HT1080 (cell line): ENCODE data around the gene SEC14L6. TPM values are rescaled to one million over a fixed set of nuclear protein-coding genes. Genes with fewer than 3 reads are reported as not detected.
A peak's percentile ranks its signal among the peaks of the same experiment; 100 is the strongest.

Experiments used
- DNase-seq: peaks from one replicate; pipeline ENCODE4 v3.0.0-alpha.2; 2015; ENCODE audit warnings: low read depth
- total RNA-seq: library from RNA; depleted of rRNA; stranded (reverse); fragments of >200 nt; shearing (Covaris generic); gene quantifications from 2 replicates; pipeline ENCODE4 v1.2.3, GENCODE V29; 2014; rRNA removed

The SEC14L6 gene
- total RNA-seq, 1 experiment from 2014 or later, result not detected

DNA sequence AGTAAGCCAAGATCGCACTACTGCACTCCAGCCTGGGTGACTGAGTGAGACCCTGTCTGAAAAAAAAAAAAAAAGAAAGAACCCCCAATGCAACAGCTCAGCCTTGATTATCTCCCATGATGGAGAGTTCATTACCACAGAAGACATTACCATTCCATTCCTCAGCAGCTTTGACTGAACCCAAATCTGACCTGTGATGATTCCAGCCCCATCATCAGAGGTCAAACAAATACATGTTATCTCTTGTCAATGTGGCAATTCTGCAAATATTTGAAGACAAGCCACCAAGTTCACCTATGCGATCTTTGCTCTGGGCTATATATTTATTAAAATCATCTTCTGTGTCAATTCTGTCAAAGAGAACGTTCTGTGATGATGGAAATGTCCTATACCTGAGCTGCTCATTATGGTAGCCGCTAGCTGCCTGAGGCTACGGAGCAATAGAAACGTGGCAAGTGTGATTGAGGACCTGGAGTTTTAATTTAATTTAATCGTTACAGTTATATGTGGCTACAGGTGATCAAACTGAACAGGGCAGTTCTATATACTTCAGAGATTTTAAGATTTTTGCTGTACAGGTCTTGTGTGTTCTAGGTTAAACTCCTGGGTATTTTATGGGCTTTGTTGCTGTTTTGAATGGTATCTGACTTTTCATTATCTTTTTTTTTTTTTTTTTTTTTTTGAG lies 48.9 kb downstream of the SEC14L6 start:
- no peak for DNase-seq

- no peak for DNase-seq
Measured at GRCh38 chr22:30495041-30495784, 51.3 kb downstream of the SEC14L6 start.

- no peak for DNase-seq
Measured at GRCh38 chr22:30492144-30492543, 54.4 kb downstream of the SEC14L6 start.

DNA sequence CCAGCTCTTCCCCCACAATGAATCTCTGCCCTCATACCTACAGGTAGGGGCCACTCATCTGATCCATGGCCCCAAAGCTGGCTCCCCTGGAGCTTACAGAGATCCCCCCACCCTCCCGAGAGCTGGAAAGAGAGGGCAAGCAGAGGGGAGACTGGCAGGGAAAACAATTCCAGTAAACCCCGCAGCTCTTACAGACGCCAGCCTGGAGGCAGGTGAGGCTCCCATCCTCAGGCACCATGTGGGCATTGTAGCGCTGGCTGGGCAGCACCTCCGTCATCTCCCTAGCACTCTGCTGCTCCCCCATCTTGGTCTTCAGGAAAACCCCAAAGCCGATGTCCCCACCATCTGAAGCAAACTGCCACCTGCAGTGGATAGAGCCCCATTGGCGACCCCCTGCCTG lies 55.2 kb downstream of the SEC14L6 start:
- DNase-seq, result no peak

- DNase-seq, result peak; percentile 17
Measured at GRCh38 chr22:30490399-30490798, 56.1 kb downstream of the SEC14L6 start.

DNA sequence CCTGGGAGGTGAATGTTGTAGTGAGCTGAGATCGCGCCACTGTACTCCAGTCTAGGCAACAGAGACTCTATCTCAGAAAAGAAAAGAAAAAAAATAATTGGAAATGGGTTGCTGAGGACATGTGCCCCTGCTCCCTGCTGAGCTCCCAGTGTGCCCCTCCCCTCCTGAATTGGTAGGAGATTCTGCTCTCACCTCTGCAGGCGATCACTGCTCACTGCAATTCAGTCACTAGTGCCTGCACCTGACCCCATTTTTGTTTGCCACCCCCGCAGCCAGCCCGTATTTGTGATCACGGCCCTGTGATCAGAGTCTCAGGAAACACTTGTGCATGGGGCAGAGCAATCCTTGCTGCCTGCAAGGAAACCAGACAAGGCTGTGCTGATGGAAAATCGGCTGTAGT lies 58.4 kb downstream of the SEC14L6 start:
- DNase-seq, result no peak

- DNase-seq, result no peak
Measured at GRCh38 chr22:30486661-30487115, 59.9 kb downstream of the SEC14L6 start.

GRCh38 chr22:30486118-30486517 lies 60.4 kb downstream of the SEC14L6 start:
- DNase-seq, result no peak

GRCh38 chr22:30485362-30485988 lies 61.1 kb downstream of the SEC14L6 start:
- peak; percentile 67 for DNase-seq

GRCh38 chr22:30483169-30483568 lies 63.4 kb downstream of the SEC14L6 start:
- DNase-seq, result no peak

GRCh38 chr22:30481711-30482110 lies 64.8 kb downstream of the SEC14L6 start:
- DNase-seq, result peak; percentile 11

GRCh38 chr22:30479981-30480380 lies 66.6 kb downstream of the SEC14L6 start:
- no peak for DNase-seq

DNA sequence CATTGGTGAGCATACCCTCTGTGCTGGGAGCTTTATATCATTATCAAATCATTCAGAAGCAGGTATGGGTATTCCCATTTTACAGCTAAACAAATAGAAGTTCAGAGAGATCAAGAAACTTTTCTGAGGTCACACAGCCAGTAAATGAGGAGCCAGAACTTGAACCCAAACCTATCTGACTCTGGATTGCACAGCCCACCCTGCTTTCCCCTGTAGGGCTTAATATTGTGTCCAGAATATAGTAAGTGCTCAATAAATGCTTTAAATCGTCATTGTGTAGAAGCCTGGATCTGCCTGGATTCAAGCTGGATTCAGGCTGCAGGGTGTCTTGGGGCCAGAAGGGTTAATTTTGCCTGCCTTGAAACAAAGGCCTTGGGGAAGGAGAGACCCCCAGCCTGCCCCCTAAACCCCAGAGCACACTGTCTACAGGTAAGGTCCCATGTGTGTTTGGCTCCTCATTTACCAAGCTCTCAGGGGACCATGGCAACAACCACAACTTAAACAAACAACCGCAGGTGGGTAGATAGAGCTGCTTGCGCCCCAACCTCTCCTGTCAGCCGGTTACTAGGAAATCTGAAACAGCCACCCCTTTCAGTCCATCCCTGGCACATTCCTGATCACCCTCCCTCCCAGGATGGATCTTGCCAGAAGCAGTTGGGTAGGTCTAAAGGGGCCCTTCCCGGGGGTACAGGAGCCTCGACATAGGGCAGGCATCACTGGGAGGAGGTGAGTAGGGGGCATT lies 71.7 kb downstream of the SEC14L6 start:
- no peak for DNase-seq

DNA sequence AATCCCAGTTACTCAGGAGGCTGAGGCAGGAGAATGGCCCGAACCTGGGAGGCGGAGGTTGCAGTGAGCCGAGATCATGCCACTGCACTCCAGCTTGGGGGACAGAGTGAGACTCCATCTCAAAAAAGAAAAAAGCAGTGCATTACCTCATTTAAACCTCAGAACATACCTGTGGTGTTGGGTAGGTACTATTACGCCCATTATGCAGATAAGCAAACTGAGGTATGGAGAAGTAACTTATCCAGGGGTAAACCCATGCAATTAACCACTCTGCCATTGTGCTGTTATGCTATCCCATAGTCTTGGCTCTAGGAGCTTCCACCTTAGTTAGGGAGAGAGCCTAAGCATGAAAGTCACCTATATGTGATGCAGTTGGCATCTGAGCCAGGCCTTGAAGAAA lies 72.4 kb downstream of the SEC14L6 start:
- no peak for DNase-seq

DNA sequence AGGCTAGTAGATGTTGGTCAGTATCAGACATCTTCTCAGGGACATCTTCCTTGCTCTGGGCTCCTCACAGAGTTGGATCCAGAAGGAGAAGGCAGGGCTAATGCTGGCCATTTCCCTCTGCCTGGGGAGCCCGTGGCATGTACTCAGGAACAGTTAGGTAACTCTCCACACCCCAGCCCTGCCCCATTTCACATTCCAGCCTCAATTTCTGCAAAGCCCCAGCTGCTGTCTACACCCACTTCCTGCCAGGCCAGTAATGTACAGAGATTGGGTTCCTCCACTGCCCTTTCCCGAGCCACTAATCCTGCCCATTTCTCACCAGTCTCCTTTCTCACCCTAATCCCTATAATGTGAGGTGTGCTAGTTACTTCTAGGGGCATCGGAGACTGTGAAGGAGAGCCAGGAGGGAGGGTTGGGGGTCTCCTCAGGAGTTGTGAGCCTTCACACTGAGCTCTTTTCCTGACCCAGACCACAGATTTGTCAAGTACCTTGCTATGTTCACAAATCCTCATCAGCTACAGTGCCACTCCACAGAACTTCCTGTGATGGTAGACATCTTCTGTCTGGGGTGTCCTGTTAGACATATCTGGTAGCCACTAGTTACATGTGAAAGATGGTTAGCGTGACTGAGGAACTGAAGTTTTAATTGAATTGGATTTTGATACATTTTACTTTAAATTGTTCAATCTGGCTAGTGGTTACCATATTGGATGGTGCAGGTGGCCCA lies 73.4 kb downstream of the SEC14L6 start:
- no peak for DNase-seq

Other genes with a start within 250 kb of the SEC14L6 start
- gene TBC1D10A, start 219.8 kb downstream of the SEC14L6 start, total RNA-seq, result 11.1 and 12.9 TPM in 2 replicates
- gene SF3A1, start 189.8 kb downstream of the SEC14L6 start, total RNA-seq, result 54.1 and 133 TPM in 2 replicates
- gene CCDC157, start 189.7 kb downstream of the SEC14L6 start, total RNA-seq, result 2.8 and 3.1 TPM in 2 replicates
- 13.8 and 14.6 TPM in 2 replicates for gene RNF215, start 159.3 kb downstream of the SEC14L6 start, total RNA-seq
- 8.6 and 13.5 TPM in 2 replicates for gene SEC14L2, start 149.7 kb downstream of the SEC14L6 start, total RNA-seq
- 37.1 and 60.4 TPM in 2 replicates for gene MTFP1, start 121.0 kb downstream of the SEC14L6 start, total RNA-seq
- not detected in 2 replicates for gene SEC14L3, start 74.7 kb downstream of the SEC14L6 start, total RNA-seq
- not detected in 2 replicates for gene SEC14L4, start 41.0 kb downstream of the SEC14L6 start, total RNA-seq
- not detected in 2 replicates for gene GAL3ST1, start 27.9 kb upstream of the SEC14L6 start, total RNA-seq
- gene PES1, start 45.2 kb upstream of the SEC14L6 start, total RNA-seq, result 178 and 181 TPM in 2 replicates
- 5.3 and 7.4 TPM in 2 replicates for gene TCN2, start 60.4 kb upstream of the SEC14L6 start, total RNA-seq
- 34.7 and 40.0 TPM in 2 replicates for gene SLC35E4, start 89.0 kb upstream of the SEC14L6 start, total RNA-seq
- 6.9 and 7.9 TPM in 2 replicates for gene DUSP18, start 121.1 kb upstream of the SEC14L6 start, total RNA-seq
- 22.5 and 24.3 TPM in 2 replicates for gene OSBP2, start 148.1 kb upstream of the SEC14L6 start, total RNA-seq